LNCAP (cell line): ENCODE data around the gene NCAPD3.

Source experiments
- CTCF ChIP-seq: fragments of 450-650 bp; IDR thresholded peaks from 2 replicates; pipeline ENCODE4 v1.5.1; 2017; ENCODE audit warnings: mild to moderate bottlenecking

NCAPD3 gene

DNA sequence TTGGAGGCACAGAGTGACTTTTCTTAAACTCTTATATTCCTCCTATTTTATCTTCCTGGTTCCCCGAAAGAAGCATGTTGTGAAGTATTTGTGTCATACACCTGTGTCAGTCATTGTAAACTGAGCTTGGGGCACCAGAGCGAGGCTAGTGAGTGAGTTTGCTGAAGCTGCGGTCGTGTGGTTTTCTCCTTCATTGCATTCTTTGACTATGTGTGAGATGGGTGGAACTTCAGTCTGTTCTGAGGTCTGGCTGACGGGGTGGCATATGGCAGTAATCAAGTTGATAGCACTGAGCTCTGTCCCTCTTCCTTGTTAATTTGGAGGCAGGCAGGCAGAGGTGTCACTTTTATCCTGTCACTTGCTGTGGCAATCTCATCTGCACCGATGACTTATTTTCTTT is 4.9 kb upstream of the NCAPD3 start:
- TF ChIP-seq CTCF: no peak

DNA sequence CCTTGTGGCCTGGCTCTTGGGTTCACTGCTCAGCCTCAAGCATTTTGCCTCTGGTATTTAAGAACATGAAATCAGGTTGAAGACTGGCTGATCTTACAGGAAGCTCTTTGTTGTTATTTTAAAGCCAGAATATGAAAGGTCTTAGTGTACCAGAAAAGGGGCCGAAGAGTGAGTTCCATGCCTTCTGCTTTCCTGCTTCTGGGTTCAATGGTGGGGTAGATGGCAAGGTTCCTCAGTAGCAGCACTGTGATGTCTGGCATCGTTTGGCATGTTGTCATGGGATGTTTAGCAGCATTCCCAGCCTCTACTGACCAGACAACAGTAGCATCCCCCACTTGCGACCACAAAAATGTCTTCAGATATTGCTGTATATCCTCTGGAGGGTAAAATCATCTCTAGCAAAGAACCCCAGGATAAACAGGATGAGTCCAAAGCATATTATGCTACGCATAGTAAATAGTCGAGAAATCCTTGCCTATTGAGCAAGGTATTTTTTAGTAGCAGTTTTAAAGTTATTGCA is 3.1 kb upstream of the NCAPD3 start:
- no peak for TF ChIP-seq CTCF

- TF ChIP-seq CTCF: no peak
Observed at GRCh38 chr11:134224710-134225664, 1.2 kb upstream of the NCAPD3 start.

- TF ChIP-seq CTCF: no peak
Observed at GRCh38 chr11:134223121-134223520, 646 bp downstream of the NCAPD3 start.

DNA sequence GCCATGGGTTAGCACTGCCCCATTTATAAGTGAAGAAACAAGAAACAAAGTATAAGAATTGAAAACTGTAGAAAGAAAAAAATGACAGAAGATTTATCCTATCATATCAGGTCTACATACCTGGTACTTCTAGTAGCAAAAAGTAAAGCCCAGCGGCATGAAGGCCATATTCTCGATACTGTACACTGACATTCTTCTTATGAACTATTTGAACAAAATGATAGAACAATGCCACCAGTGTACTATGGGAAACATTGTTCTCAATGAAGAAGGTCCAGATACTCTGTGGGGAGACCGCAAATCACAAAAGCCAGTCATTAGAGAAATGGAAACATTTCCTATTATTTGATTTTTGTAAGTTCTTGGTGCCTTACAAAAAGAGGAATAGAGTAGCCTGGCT is 7.0 kb downstream of the NCAPD3 start:
- TF ChIP-seq CTCF: no peak

DNA sequence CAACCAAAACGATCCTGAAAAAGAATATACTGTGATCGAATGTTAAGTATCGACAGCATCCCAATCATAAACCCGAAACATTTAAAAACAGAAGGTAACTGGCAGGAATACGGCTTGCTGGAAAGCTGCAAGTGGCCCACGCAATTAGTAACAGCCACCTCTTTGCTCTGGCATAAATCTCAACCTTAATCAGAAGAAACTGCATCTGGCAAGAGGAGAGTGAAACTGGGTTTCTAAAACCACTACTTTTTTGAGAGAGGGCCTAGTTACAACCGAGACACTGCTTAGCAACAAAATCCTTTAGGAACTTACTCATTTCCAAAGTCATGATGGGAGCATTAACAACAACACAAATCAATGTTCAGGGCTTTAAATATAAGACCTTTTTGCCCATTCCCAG is 7.9 kb downstream of the NCAPD3 start:
- no peak for TF ChIP-seq CTCF

DNA sequence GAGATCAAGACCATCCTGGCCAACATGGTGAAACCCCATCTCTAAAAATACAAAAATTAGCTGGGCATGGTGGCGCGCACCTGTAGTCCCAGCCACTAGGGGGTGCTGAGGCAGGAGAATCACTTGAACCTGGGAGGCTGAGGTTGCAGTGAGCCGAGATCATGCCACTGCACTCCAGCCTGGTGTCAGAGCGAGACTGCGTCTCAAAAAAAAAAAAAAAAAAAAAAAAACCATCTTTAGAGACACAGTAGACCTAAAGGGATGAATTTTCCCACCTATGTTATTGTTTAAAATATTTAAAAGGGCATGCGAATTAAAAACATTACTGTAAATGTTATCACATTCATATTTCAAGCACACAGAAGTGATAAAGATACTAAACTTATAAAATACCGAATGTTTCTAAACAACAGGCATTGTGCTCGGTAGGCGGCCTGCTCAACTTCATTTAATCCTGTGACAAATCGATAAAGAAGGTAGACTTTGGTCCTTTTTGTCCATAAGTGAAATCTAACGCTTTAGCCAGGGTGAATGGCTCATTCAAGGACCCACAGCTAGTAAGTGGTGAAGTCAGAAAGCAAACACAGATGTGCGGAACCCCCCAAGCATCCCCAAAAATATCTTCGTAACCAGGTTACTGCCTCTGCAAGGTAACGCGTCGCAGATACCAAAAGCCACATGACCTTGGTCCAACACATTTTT is 16.1 kb downstream of the NCAPD3 start:
- TF ChIP-seq CTCF: peak; percentile 87
